ENCODE results near the gene HAO2. TPM values are rescaled to one million over a fixed set of nuclear protein-coding genes. Genes with fewer than 3 reads are reported as not detected.

The HAO2 gene
- total RNA-seq, 1 experiment from 2014 or later, result 0.27 TPM

DNA sequence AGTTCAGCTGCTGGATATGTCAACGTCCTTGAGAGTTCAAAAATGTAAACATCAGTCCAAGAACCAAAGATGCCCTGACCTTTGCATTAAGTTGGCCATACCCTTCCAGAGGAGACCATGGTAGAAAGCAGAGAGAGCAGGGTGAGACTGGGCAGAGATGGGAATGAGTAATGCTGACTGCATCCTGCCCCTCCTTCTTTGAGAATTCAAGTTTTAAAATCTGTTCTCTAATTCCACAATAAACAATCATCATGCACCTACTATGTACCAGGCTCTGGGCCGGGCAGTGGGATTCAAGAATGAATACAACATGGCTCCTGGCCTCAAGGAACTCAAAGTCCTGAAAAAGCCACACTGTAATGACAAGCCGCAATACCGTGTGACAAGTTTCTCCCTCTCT, 3.9 kb upstream of the HAO2 start:
- Mint-ChIP-seq H3K4me1 (ENCODE audit: low read depth, unreplicated experiment) (no peaks in the 10 kb centered on the region), H3K9me3 (ENCODE audit: unreplicated experiment) (no peaks in the 10 kb centered on the region), H3K27ac (ENCODE audit: unreplicated experiment) (no peak overlapping the region), H3K4me3 (ENCODE audit: unreplicated experiment) (no peak overlapping the region), H3K36me3 (ENCODE audit: insufficient read depth, unreplicated experiment) (no peaks in the 10 kb centered on the region), H3K27me3 (ENCODE audit: insufficient read depth, unreplicated experiment) (no peaks in the 10 kb centered on the region)
- no peaks in the 10 kb centered on the region for H3K9me3 ChIP-seq
- BruUV-seq (replicated peaks), result no TSS peak
- intact Hi-C loops (cut with micrococcal nuclease; ENCODE audit: unreplicated experiment), result no loop called here
- no peaks in the 10 kb centered on the region for H3K36me3 ChIP-seq (ENCODE audit: control insufficient read depth, insufficient read depth, low read length)
- POLR2A ChIA-PET, result no interaction called here
- CTCF ChIA-PET, result no interaction called here
- no peak overlapping the region for H3K4me3 ChIP-seq (ENCODE audit: low read depth, low read length)
- TF ChIP-seq, protein P1, sequence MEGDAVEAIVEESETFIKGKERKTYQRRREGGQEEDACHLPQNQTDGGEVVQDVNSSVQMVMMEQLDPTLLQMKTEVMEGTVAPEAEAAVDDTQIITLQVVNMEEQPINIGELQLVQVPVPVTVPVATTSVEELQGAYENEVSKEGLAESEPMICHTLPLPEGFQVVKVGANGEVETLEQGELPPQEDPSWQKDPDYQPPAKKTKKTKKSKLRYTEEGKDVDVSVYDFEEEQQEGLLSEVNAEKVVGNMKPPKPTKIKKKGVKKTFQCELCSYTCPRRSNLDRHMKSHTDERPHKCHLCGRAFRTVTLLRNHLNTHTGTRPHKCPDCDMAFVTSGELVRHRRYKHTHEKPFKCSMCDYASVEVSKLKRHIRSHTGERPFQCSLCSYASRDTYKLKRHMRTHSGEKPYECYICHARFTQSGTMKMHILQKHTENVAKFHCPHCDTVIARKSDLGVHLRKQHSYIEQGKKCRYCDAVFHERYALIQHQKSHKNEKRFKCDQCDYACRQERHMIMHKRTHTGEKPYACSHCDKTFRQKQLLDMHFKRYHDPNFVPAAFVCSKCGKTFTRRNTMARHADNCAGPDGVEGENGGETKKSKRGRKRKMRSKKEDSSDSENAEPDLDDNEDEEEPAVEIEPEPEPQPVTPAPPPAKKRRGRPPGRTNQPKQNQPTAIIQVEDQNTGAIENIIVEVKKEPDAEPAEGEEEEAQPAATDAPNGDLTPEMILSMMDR (IDR thresholded peaks at IDR 0.05; ENCODE audit: insufficient read depth in 1 of 2, low read depth in 1 of 2, low read length in 1 of 2, severe bottlenecking in 1 of 2, unreplicated experiment in 1 of 2), result no peak
- DNase-seq, result no peak
- no peaks in the 10 kb centered on the region for H3K27me3 ChIP-seq (replicated peaks; ENCODE audit: control insufficient read depth, insufficient read depth, low read length)
- H3K4me1 ChIP-seq, result no peaks in the 10 kb centered on the region

GRCh38 chr1:119366424-119366823, 2.2 kb upstream of the HAO2 start:
- H3K36me3 ChIP-seq (ENCODE audit: control insufficient read depth, insufficient read depth, low read length), result no peaks in the 10 kb centered on the region
- no peak overlapping the region for H3K4me3 ChIP-seq (ENCODE audit: low read depth, low read length)
- Mint-ChIP-seq H3K27ac (ENCODE audit: unreplicated experiment) (no peak overlapping the region), H3K4me3 (ENCODE audit: unreplicated experiment) (no peak overlapping the region), H3K9me3 (ENCODE audit: unreplicated experiment) (no peaks in the 10 kb centered on the region), H3K36me3 (ENCODE audit: insufficient read depth, unreplicated experiment) (no peaks in the 10 kb centered on the region), H3K4me1 (ENCODE audit: low read depth, unreplicated experiment) (no peaks in the 10 kb centered on the region), H3K27me3 (ENCODE audit: insufficient read depth, unreplicated experiment) (no peaks in the 10 kb centered on the region)
- H3K9me3 ChIP-seq, result no peaks in the 10 kb centered on the region
- ChIA-PET CTCF (interaction anchor here (0.6 to 1.7 kb wide), 3 partner anchors 84 to 91 kb away, joined by 3 to 5 read pairs (median 3); no protein-coding TSS in a partner anchor), POLR2A (no interaction called here)
- TF ChIP-seq, protein P1 (IDR thresholded peaks at IDR 0.05; ENCODE audit: insufficient read depth in 1 of 2, low read depth in 1 of 2, low read length in 1 of 2, severe bottlenecking in 1 of 2, unreplicated experiment in 1 of 2), result no peak
- no peaks in the 10 kb centered on the region for H3K27me3 ChIP-seq (replicated peaks; ENCODE audit: control insufficient read depth, insufficient read depth, low read length)
- H3K4me1 ChIP-seq, result no peaks in the 10 kb centered on the region
- intact Hi-C loops (cut with micrococcal nuclease; ENCODE audit: unreplicated experiment), result loop anchor here (2.0 kb wide), 1 partner anchor 52 kb away; no protein-coding TSS in a partner anchor
- no peak for DNase-seq
- BruUV-seq (replicated peaks), result no TSS peak

DNA sequence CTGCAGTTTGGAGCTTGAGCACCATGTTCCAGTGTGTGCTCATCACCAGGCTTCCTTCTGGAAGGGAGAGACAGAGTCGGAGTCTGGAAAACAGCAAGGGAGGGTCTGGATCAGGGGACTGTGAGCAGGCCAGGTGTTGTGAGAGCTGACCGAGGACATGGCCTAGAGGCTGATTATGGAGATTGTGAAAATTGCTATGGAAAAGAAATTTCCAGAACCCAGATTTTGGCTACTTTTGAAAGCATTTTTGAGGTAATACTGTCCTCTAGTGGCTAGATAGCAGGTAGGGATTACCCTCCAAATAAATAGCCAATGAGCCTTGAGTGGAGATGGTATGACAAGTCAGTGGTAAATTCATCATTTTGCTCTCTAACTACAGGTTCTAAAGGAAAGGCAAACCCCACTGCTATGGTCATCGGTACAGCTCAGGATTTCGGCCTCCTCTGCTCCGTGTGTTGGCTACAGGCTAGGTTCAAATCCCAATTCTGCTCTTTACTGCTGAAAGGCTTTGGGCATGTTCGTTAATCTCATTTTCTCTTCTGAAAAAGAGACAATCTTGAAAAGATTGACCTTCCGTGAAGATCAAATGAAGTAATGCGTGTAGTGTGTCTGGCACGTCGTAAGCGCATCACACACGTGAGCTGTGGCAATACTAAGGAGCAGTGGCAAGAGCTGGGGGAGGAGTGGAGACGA, 1.0 kb upstream of the HAO2 start:
- Mint-ChIP-seq H3K9me3 (ENCODE audit: unreplicated experiment) (no peaks in the 10 kb centered on the region), H3K4me3 (ENCODE audit: unreplicated experiment) (no peak overlapping the region), H3K27me3 (ENCODE audit: insufficient read depth, unreplicated experiment) (no peaks in the 10 kb centered on the region), H3K36me3 (ENCODE audit: insufficient read depth, unreplicated experiment) (no peaks in the 10 kb centered on the region), H3K27ac (ENCODE audit: unreplicated experiment) (no peak overlapping the region), H3K4me1 (ENCODE audit: low read depth, unreplicated experiment) (no peaks in the 10 kb centered on the region)
- Histone ChIP-seq H3K4me1 (no peaks in the 10 kb centered on the region), H3K4me3 (ENCODE audit: low read depth, low read length) (no peak overlapping the region), H3K9me3 (no peaks in the 10 kb centered on the region), H3K27me3 (replicated peaks; ENCODE audit: control insufficient read depth, insufficient read depth, low read length) (no peaks in the 10 kb centered on the region), H3K36me3 (ENCODE audit: control insufficient read depth, insufficient read depth, low read length) (no peaks in the 10 kb centered on the region)
- TF ChIP-seq, protein P1 (IDR thresholded peaks at IDR 0.05; ENCODE audit: insufficient read depth in 1 of 2, low read depth in 1 of 2, low read length in 1 of 2, severe bottlenecking in 1 of 2, unreplicated experiment in 1 of 2), result peak; percentile 65 to 87
- ChIA-PET POLR2A (no interaction called here), CTCF (interaction anchor here (1.3 to 1.7 kb wide), 2 partner anchors 85 to 93 kb away, joined by 3 to 5 read pairs; no protein-coding TSS in a partner anchor)
- peak in 1 of 2 experiments; percentile 21 for DNase-seq
- intact Hi-C loops (cut with micrococcal nuclease; ENCODE audit: unreplicated experiment), result loop anchor here (1.0 to 2.0 kb wide), 3 partner anchors 53 to 92 kb away; no protein-coding TSS in a partner anchor
- no TSS peak for BruUV-seq (replicated peaks)
